K562 (cell line): ENCODE results near the gene CLEC3B. TPM values are rescaled to one million over a fixed set of nuclear protein-coding genes. Genes with fewer than 3 reads are reported as not detected.

Experiments used
- CSDE1 ChIP-seq, 2 experiments: fragments of 450-650 bp; IDR thresholded peaks; 2 replicates each; pipeline ENCODE4 v1.6.1; 2016; ENCODE audit warnings: mild to moderate bottlenecking in 1 of 2
- E2F4 ChIP-seq: sonication (generic); formaldehyde crosslinking; IDR thresholded peaks from 2 replicates; pipeline ENCODE4 v1.8.0; 2022; ENCODE audit warnings: mild to moderate bottlenecking, low read depth, missing genetic modification reagents
- ELF4 ChIP-seq: fragments of 450-650 bp; formaldehyde crosslinking; IDR thresholded peaks from 2 replicates; pipeline ENCODE4 v1.4.0; 2022; ENCODE audit warnings: missing genetic modification characterization
- ETS2 ChIP-seq: IDR thresholded peaks from 2 replicates; pipeline ENCODE4 v1.6.1; 2016; ENCODE audit warnings: borderline replicate concordance, missing genetic modification characterization, mild to moderate bottlenecking, moderate library complexity, missing compliant biosample characterization; ENCODE audit not compliant: poor library complexity, severe bottlenecking
- KAT2B ChIP-seq: IDR thresholded peaks from one replicate; pipeline ENCODE4 v1.6.1; 2012; ENCODE audit warnings: low read depth, mild to moderate bottlenecking, control low read depth, inconsistent platforms, low read length, moderate library complexity
- KAT7 ChIP-seq: sonication (generic); formaldehyde crosslinking; IDR thresholded peaks from 2 replicates; pipeline ENCODE4 v1.8.0; 2022; ENCODE audit warnings: missing genetic modification reagents, mild to moderate bottlenecking, borderline replicate concordance
- MYNN ChIP-seq, 2 experiments: sonication (generic); formaldehyde crosslinking in 1 of 2; IDR thresholded peaks; 2 replicates each; pipeline versions ENCODE4 v1.5.0 to v1.6.1; 2016 to 2020; ENCODE audit warnings: antibody characterized with exemption in 1 of 2, missing genetic modification reagents in 1 of 2
- NBN ChIP-seq: fragments of 450-650 bp; IDR thresholded peaks from 2 replicates; pipeline ENCODE4 v1.6.1; 2016; ENCODE audit warnings: low read depth, mild to moderate bottlenecking
- NRF1 ChIP-seq, 2 experiments: fragments of 450-650 bp; IDR thresholded peaks in 1 of 2; conservative IDR thresholded peaks in 1 of 2; 2 replicates each; pipeline ENCODE4 v1.6.1; 2014; ENCODE audit warnings: mild to moderate bottlenecking in 2 of 2
- RBM15 ChIP-seq: fragments of 200-400 bp; formaldehyde crosslinking; IDR thresholded peaks from 2 replicates; pipeline ENCODE4 v1.6.1; 2018; ENCODE audit warnings: mild to moderate bottlenecking, low read length, moderate library complexity; ENCODE audit not compliant: insufficient read depth
- SIX5 ChIP-seq, 2 experiments: IDR thresholded peaks; 2 replicates each; pipeline ENCODE4 v1.6.1; 2011; ENCODE audit warnings: low read length in 2 of 2, borderline replicate concordance in 1 of 2, low read depth in 1 of 2, mild to moderate bottlenecking in 1 of 2, moderate library complexity in 1 of 2; ENCODE audit not compliant: insufficient read depth in 1 of 2
- VEZF1 ChIP-seq: fragments of 200-800 bp; sonication (Bioruptor generic); IDR thresholded peaks from 2 replicates; pipeline ENCODE4 v1.6.1; 2017; ENCODE audit warnings: missing genetic modification characterization, missing compliant biosample characterization
- YBX1 ChIP-seq: fragments of 450-650 bp; IDR thresholded peaks from 2 replicates; pipeline ENCODE4 v1.7.1; 2016; ENCODE audit warnings: mild to moderate bottlenecking
- ZNF143 ChIP-seq: sonication (generic); formaldehyde crosslinking; IDR thresholded peaks from 2 replicates; pipeline ENCODE4 v1.9.0; 2022; ENCODE audit warnings: mild to moderate bottlenecking, missing genetic modification reagents
- ZNF165 ChIP-seq: fragments of 250-450 bp; sonication (Bioruptor Pico); IDR thresholded peaks from 2 replicates; pipeline ENCODE4 v1.4.0; 2020; ENCODE audit warnings: borderline replicate concordance
- ZNF217 ChIP-seq: sonication (generic); formaldehyde crosslinking; IDR thresholded peaks from 2 replicates; pipeline ENCODE4 v1.8.0; 2022; ENCODE audit warnings: mild to moderate bottlenecking, missing genetic modification reagents
- ZNF324 ChIP-seq: fragments of 250-450 bp; sonication (Bioruptor Pico); IDR thresholded peaks from 2 replicates; pipeline ENCODE4 v1.4.0; 2020; ENCODE audit warnings: mild to moderate bottlenecking
- ZNF395 ChIP-seq: fragments of 200-800 bp; sonication (Bioruptor generic); IDR thresholded peaks from 2 replicates; pipeline ENCODE4 v1.6.1; 2017; ENCODE audit warnings: missing genetic modification characterization, missing compliant biosample characterization
- ZNF57 ChIP-seq: fragments of 450-650 bp; formaldehyde crosslinking; IDR thresholded peaks from 2 replicates; pipeline ENCODE4 v1.4.0; 2020; ENCODE audit warnings: mild to moderate bottlenecking, moderate library complexity
- ZSCAN32 ChIP-seq: fragments of 450-650 bp; formaldehyde crosslinking; IDR thresholded peaks from 2 replicates; pipeline ENCODE4 v1.4.0; 2020; ENCODE audit warnings: mild to moderate bottlenecking, moderate library complexity
- polyA plus RNA-seq, 8 experiments: library from polyadenylated mRNA; depleted of rRNA in 4 of 8; stranded (reverse) in 5 of 8; unstranded in 3 of 8; fragments of >200 nt; fragmentation: Nextera tagmentation in 2 of 8; fragmentation: Illumina TruSeq in 1 of 8; extraction: Ambion mirVana in 2 of 8; extraction: Trizol in 1 of 8; gene quantifications; 2 replicates each; pipeline versions ENCODE4 v1.2.1 to v1.2.3, GENCODE V29; 2011 to 2014; ENCODE audit warnings: inconsistent platforms in 1 of 8, missing spikeins in 1 of 8
- total RNA-seq, 7 experiments: library from RNA; depleted of rRNA in 6 of 7; stranded (reverse); fragments of >200 nt in 6 of 7; fragmentation: Illumina TruSeq in 2 of 7; extraction: Trizol in 2 of 7; gene quantifications; 2 replicates each; pipeline versions ENCODE4 v1.2.1 to v1.2.3, GENCODE V29; 2011 to 2021; ENCODE audit warnings: low replicate concordance in 1 of 7

CLEC3B gene
- total and polyA plus RNA-seq, 9 of the 15 experiments (the other 6 are each of a cell fraction or from before 2014, with no cell fraction given), result not detected

- TF ChIP-seq E2F4 (CRISPR knock-in tag), result no peak
- TF ChIP-seq KAT2B, result no peak
- peak; percentile 100 for TF ChIP-seq ZNF57 (CRISPR knock-in tag)
- TF ChIP-seq ETS2 (tag), result peak; percentile 100
- no peak for TF ChIP-seq RBM15
- TF ChIP-seq ZNF165, result peak; percentile 100
- no peak for TF ChIP-seq ZNF143
- peak; percentile 100 for TF ChIP-seq ZSCAN32
- peak; percentile 43 to 46; a peak in 3 of 4 replicates for TF ChIP-seq NRF1 (conservative IDR thresholded peaks at IDR 0.05 in 1 of 2, IDR thresholded peaks at IDR 0.05 in 1 of 2)
- peak in 1 of 2 experiments; percentile 38; a peak in 1 of 4 replicates for TF ChIP-seq SIX5 (IDR thresholded peaks at IDR 0.05; ENCODE audit: borderline replicate concordance in 1 of 2, insufficient read depth in 1 of 2, low read depth in 1 of 2, low read length in 2 of 2)
- no peak for TF ChIP-seq YBX1
- TF ChIP-seq NBN, result peak; percentile 80
- no peak for TF ChIP-seq ZNF217 (CRISPR knock-in tag)
- TF ChIP-seq ZNF324 (CRISPR knock-in tag), result peak; percentile 100
- TF ChIP-seq VEZF1 (CRISPR knock-in tag), result peak; percentile 95
- TF ChIP-seq KAT7, result 0 out of 2 replicates have a peak, but pooled peaks have one; percentile 65
- peak; percentile 100 for TF ChIP-seq ZNF395 (CRISPR knock-in tag)
- TF ChIP-seq MYNN (IDR thresholded peaks at IDR 0.05), result peak; percentile 90
- TF ChIP-seq MYNN (CRISPR knock-in tag; IDR thresholded peaks at IDR 0.05), result no peak
- peak; percentile 100 for TF ChIP-seq ELF4 (CRISPR knock-in tag)
- no peak for TF ChIP-seq CSDE1 (IDR thresholded peaks at IDR 0.05)
These were observed 38.6 kb downstream of the CLEC3B start (continued) for GRCh38 chr3:45064512-45065372.
